Tibial nerve (tissue), 4 donors: ENCODE results near the gene DLG1.

Experiments used
- EP300 ChIP-seq, 2 donors: sonication (generic); formaldehyde crosslinking; IDR thresholded peaks; one replicate each; pipeline ENCODE4 v1.6.1; 2017; ENCODE audit warnings: antibody characterized with exemption in 2 of 2, mild to moderate bottlenecking in 1 of 2
- POLR2A ChIP-seq, 2 donors: fragments of 450-650 bp; IDR thresholded peaks; one replicate each; pipeline ENCODE4 v1.6.1; 2017; ENCODE audit warnings: antibody characterized with exemption in 2 of 2, mild to moderate bottlenecking in 2 of 2, moderate library complexity in 2 of 2
- TF ChIP-seq, protein P1 (sequence below), 5 experiments: fragments of 200-600 bp in 3 of 5; fragments of 450-650 bp in 2 of 5; sonication (generic) in 3 of 5; IDR thresholded peaks; one replicate each; pipeline ENCODE4 v1.5.1; 2016 to 2019; ENCODE audit warnings: antibody characterized with exemption in 5 of 5, mild to moderate bottlenecking in 3 of 5, moderate library complexity in 2 of 5

DNA sequence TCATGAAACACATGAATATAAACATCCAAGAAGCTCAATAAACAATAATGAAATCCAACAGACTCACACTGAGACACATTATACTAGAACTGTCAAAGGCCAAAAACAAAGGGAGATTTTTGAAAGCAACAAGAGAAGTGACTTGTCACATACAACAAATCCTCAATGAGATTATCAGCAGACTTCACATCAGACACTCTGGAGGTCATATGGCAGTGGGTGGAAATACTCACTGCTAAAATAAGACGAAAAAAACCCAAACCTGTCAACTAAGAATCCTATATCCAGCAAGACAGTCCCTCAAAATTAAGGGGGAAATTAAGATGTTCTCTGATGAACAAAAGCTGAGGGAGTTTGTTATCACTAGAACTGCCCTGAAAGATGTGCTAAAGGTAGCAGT is 143.4 kb downstream of the DLG1 start:
- TF ChIP-seq, protein P1, sequence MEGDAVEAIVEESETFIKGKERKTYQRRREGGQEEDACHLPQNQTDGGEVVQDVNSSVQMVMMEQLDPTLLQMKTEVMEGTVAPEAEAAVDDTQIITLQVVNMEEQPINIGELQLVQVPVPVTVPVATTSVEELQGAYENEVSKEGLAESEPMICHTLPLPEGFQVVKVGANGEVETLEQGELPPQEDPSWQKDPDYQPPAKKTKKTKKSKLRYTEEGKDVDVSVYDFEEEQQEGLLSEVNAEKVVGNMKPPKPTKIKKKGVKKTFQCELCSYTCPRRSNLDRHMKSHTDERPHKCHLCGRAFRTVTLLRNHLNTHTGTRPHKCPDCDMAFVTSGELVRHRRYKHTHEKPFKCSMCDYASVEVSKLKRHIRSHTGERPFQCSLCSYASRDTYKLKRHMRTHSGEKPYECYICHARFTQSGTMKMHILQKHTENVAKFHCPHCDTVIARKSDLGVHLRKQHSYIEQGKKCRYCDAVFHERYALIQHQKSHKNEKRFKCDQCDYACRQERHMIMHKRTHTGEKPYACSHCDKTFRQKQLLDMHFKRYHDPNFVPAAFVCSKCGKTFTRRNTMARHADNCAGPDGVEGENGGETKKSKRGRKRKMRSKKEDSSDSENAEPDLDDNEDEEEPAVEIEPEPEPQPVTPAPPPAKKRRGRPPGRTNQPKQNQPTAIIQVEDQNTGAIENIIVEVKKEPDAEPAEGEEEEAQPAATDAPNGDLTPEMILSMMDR (IDR thresholded peaks at IDR 0.05) = no peak
- TF ChIP-seq POLR2A (IDR thresholded peaks at IDR 0.05) = no peak
- TF ChIP-seq EP300 (IDR thresholded peaks at IDR 0.05) = no peak
